Liver (tissue), 3 donors: Measurements from ENCODE around the gene C1QA.

ENCODE experiments used
- EGR1 ChIP-seq, 2 donors: IDR thresholded peaks; 2 replicates each; pipeline ENCODE4 v1.6.1; 2016 to 2018; ENCODE audit warnings: antibody characterized with exemption in 2 of 2, low read depth in 2 of 2
- FOXA1 ChIP-seq: IDR thresholded peaks from 2 replicates; pipeline ENCODE4 v1.6.1; 2016; ENCODE audit warnings: antibody characterized with exemption
- HNF4A ChIP-seq, 2 donors: conservative IDR thresholded peaks; 2 replicates each; pipeline ENCODE4 v1.6.1; 2016; ENCODE audit warnings: antibody characterized with exemption in 2 of 2, mild to moderate bottlenecking in 2 of 2
- HNF4G ChIP-seq: IDR thresholded peaks from 2 replicates; pipeline ENCODE4 v1.6.1; 2016; ENCODE audit warnings: antibody characterized with exemption
- JUND ChIP-seq, 2 donors: IDR thresholded peaks; 2 replicates each; pipeline ENCODE4 v1.6.1; 2016; ENCODE audit warnings: antibody characterized with exemption in 2 of 2
- MAX ChIP-seq: IDR thresholded peaks from 2 replicates; pipeline ENCODE4 v1.6.1; 2016; ENCODE audit warnings: antibody characterized with exemption
- REST ChIP-seq: IDR thresholded peaks from 2 replicates; pipeline ENCODE4 v1.6.1; 2016; ENCODE audit warnings: antibody characterized with exemption, mild to moderate bottlenecking
- RXRA ChIP-seq, 2 donors: IDR thresholded peaks; 2 replicates each; pipeline ENCODE4 v1.6.1; 2017 to 2018; ENCODE audit warnings: antibody characterized with exemption in 2 of 2, mild to moderate bottlenecking in 1 of 2
- SP1 ChIP-seq: IDR thresholded peaks from 2 replicates; pipeline ENCODE4 v1.6.1; 2018; ENCODE audit warnings: antibody characterized with exemption, mild to moderate bottlenecking
- TAF1 ChIP-seq: conservative IDR thresholded peaks from 2 replicates; pipeline ENCODE4 v1.6.1; 2016; ENCODE audit warnings: antibody characterized with exemption, mild to moderate bottlenecking
- YY1 ChIP-seq: IDR thresholded peaks from 2 replicates; pipeline ENCODE4 v1.6.1; 2016; ENCODE audit warnings: antibody characterized with exemption, mild to moderate bottlenecking
- ZBTB33 ChIP-seq: IDR thresholded peaks from 2 replicates; pipeline ENCODE4 v1.6.1; 2016; ENCODE audit warnings: antibody characterized with exemption
- TF ChIP-seq, protein P1 (sequence below): fragments of 150-350 bp; IDR thresholded peaks from 2 replicates; pipeline ENCODE4 v1.5.1; 2017; ENCODE audit warnings: improper control_type of control experiment, low read depth, low read length; ENCODE audit not compliant: missing input control
- donor health status: healthy.
- donor health status: healthy.

DNA sequence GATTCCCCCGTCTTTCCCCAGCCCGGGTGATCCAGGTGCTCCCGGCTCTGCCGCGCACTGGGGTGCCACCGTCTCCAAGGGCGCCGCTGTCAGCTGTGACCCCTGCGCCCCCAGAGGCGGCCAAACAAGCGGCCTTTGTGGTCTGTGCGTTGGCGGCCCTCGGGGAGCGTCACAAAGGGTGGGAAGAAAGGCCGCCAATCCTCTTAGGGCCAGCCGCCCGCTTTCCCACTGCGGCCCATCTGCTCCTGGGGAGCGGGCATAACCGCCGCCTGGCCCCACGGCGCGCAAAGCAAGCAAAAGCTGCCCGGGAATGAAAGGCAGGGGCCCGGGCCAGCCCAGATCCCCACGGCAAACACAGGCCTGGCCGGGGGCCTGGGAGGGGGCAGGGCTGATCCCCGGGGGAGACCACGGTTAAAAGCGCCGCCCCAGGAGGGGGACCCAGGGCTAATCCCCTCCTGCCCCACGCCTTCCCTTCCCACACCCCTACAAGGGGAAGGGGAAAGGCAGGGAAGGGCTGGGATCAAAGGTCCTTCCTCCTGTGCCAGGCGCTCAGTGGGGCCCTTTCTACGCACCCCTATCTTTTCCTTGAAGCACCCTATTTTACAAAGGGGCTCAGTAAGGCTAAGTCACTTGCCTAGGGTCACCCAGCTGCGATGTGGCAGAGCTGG is 40.6 kb downstream of the C1QA start:
- TF ChIP-seq REST (no peak), SP1 (no peak), TAF1 (no peak), HNF4G (no peak), HNF4A (conservative IDR thresholded peaks at IDR 0.05) (no peak), RXRA (IDR thresholded peaks at IDR 0.05) (no peak), MAX (no peak), ZBTB33 (no peak), JUND (IDR thresholded peaks at IDR 0.05) (no peak), YY1 (no peak), FOXA1 (no peak), EGR1 (IDR thresholded peaks at IDR 0.05; ENCODE audit: low read depth in 2 of 2) (no peak)
- TF ChIP-seq, protein P1, sequence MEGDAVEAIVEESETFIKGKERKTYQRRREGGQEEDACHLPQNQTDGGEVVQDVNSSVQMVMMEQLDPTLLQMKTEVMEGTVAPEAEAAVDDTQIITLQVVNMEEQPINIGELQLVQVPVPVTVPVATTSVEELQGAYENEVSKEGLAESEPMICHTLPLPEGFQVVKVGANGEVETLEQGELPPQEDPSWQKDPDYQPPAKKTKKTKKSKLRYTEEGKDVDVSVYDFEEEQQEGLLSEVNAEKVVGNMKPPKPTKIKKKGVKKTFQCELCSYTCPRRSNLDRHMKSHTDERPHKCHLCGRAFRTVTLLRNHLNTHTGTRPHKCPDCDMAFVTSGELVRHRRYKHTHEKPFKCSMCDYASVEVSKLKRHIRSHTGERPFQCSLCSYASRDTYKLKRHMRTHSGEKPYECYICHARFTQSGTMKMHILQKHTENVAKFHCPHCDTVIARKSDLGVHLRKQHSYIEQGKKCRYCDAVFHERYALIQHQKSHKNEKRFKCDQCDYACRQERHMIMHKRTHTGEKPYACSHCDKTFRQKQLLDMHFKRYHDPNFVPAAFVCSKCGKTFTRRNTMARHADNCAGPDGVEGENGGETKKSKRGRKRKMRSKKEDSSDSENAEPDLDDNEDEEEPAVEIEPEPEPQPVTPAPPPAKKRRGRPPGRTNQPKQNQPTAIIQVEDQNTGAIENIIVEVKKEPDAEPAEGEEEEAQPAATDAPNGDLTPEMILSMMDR = no peak
